A673 (cell line): Measurements from ENCODE around the gene ENTPD7. TPM values are rescaled to one million over a fixed set of nuclear protein-coding genes. Genes with fewer than 3 reads are reported as not detected.

Experiments
- BruUV-seq: library from RNA; stranded (reverse); fragments of 400-500 nt; replicated peaks from 2 replicates; lab custom pipeline; 2021; lab: Mats Ljungman, UMichigan
- CTCF ChIA-PET: fragments of 300-600 bp; sonication (Branson Sonifier 250); formaldehyde crosslinking; loops from one replicate; lab custom pipeline; 2022; ENCODE audit warnings: antibody characterized with exemption; lab: Charles Lee
- POLR2A ChIA-PET: fragments of 300-600 bp; sonication (Branson Sonifier 250); formaldehyde crosslinking; loops from one replicate; lab custom pipeline; 2022; ENCODE audit warnings: antibody characterized with exemption; ENCODE audit not compliant: low non-redundant PET; lab: Charles Lee
- DNase-seq: peaks from one replicate; pipeline ENCODE4 v3.0.0-alpha.2; 2015; ENCODE audit warnings: low spot score
- H3K27ac ChIP-seq: fragments of 200-600 bp; sonication (generic); 2 replicates; pipeline ENCODE4 v1.5.1; 2016; ENCODE audit warnings: mixed run types, low read depth, mild to moderate bottlenecking, mixed read lengths, antibody characterized with exemption, low read length; ENCODE audit not compliant: poor library complexity, severe bottlenecking
- H3K27me3 ChIP-seq: fragments of 200-600 bp; sonication (generic); replicated peaks from 2 replicates; pipeline ENCODE4 v1.6.1; 2017; ENCODE audit warnings: mixed run types, low read depth, mild to moderate bottlenecking, mixed read lengths, antibody characterized with exemption, low read length; ENCODE audit not compliant: insufficient read depth, poor library complexity
- H3K36me3 ChIP-seq: fragments of 200-600 bp; sonication (generic); 2 replicates; pipeline ENCODE4 v1.6.1; 2016; ENCODE audit warnings: mixed run types, mild to moderate bottlenecking, mixed read lengths, antibody characterized with exemption, low read length; ENCODE audit not compliant: insufficient read depth, poor library complexity, severe bottlenecking
- H3K4me1 ChIP-seq: fragments of 200-600 bp; sonication (generic); 2 replicates; pipeline ENCODE4 v1.6.1; 2017; ENCODE audit warnings: mixed run types, mild to moderate bottlenecking, mixed read lengths, antibody characterized with exemption, low read length; ENCODE audit not compliant: insufficient read depth, poor library complexity, severe bottlenecking
- H3K4me3 ChIP-seq: fragments of 200-600 bp; sonication (generic); 2 replicates; pipeline ENCODE4 v1.5.1; 2016; ENCODE audit warnings: low read depth, mixed run types, mild to moderate bottlenecking, mixed read lengths, low read length; ENCODE audit not compliant: poor library complexity, severe bottlenecking
- H3K9me3 ChIP-seq: fragments of 200-600 bp; sonication (generic); 2 replicates; pipeline ENCODE4 v1.6.1; 2016; ENCODE audit warnings: mixed run types, low read depth, mild to moderate bottlenecking, mixed read lengths, antibody characterized with exemption, low read length; ENCODE audit not compliant: poor library complexity, severe bottlenecking
- CTCF ChIP-seq: fragments of 300-800, 200-600 bp; sonication (generic); conservative IDR thresholded peaks from 2 replicates; pipeline ENCODE4 v1.5.1; 2017; ENCODE audit warnings: low read depth, mild to moderate bottlenecking, antibody characterized with exemption, low read length, moderate library complexity, mixed read lengths
- EZH2 ChIP-seq: fragments of 200-600 bp; sonication (generic); IDR thresholded peaks from 2 replicates; pipeline ENCODE4 v1.6.1; 2017; ENCODE audit warnings: borderline replicate concordance, low read depth, mild to moderate bottlenecking, mixed read lengths, antibody characterized with exemption, low read length; ENCODE audit not compliant: poor library complexity, severe bottlenecking
- intact Hi-C: fragments of 100-400 bp; cut with micrococcal nuclease; formaldehyde crosslinking; loops from one replicate; pipeline ENCODE4 v1.10.0; 2022; ENCODE audit not compliant: unreplicated experiment
- total RNA-seq: library from RNA; stranded (reverse); gene quantifications from 2 replicates; pipeline ENCODE4 v1.2.3, GENCODE V29; 2021

Gene ENTPD7
- total RNA-seq, 1 experiment from 2014 or later, result 11.1 TPM

- no TSS peak for BruUV-seq
- Histone ChIP-seq H3K36me3 (no peaks in the 10 kb centered on the region), H3K4me3 (no peak overlapping the region), H3K27ac (no peak overlapping the region), H3K4me1 (no peaks in the 10 kb centered on the region), H3K27me3 (peaks cover 37% of the 10 kb centered on the region), H3K9me3 (no peaks in the 10 kb centered on the region)
- ChIA-PET CTCF (no interaction called here), POLR2A (no interaction called here)
- TF ChIP-seq EZH2 (no peak), CTCF (no peak)
- intact Hi-C loops, result no loop called here
- DNase-seq, result no peak
Measured at GRCh38 chr10:99654390-99655175, 4.7 kb upstream of the ENTPD7 start.

- Histone ChIP-seq H3K4me1 (no peaks in the 10 kb centered on the region), H3K27me3 (peaks cover 28% of the 10 kb centered on the region), H3K36me3 (no peaks in the 10 kb centered on the region), H3K9me3 (no peaks in the 10 kb centered on the region), H3K27ac (no peak overlapping the region), H3K4me3 (no peak overlapping the region)
- TF ChIP-seq CTCF (no peak), EZH2 (no peak)
- intact Hi-C loops, result no loop called here
- POLR2A ChIA-PET, result no interaction called here
- no TSS peak for BruUV-seq
- CTCF ChIA-PET, result no interaction called here
- no peak for DNase-seq
Measured at GRCh38 chr10:99656199-99657064, 2.9 kb upstream of the ENTPD7 start.

- intact Hi-C loops, result no loop called here
- no TSS peak for BruUV-seq
- CTCF ChIA-PET, result no interaction called here
- Histone ChIP-seq H3K4me1 (no peaks in the 10 kb centered on the region), H3K27ac (no peak overlapping the region), H3K4me3 (peak overlapping the region; percentile 79), H3K9me3 (no peaks in the 10 kb centered on the region), H3K36me3 (no peaks in the 10 kb centered on the region), H3K27me3 (peaks cover 27% of the 10 kb centered on the region)
- TF ChIP-seq CTCF (no peak), EZH2 (no peak)
- peak; percentile 21 for DNase-seq
- POLR2A ChIA-PET, result no interaction called here
Measured at GRCh38 chr10:99658622-99659030, 683 bp upstream of the ENTPD7 start.
